Measurements from ENCODE around the gene KCNQ1.

Gene KCNQ1

GRCh38 chr11:2860636-2861035, 415.8 kb downstream of the KCNQ1 start:
- DNase-seq: peak; percentile 44

DNA sequence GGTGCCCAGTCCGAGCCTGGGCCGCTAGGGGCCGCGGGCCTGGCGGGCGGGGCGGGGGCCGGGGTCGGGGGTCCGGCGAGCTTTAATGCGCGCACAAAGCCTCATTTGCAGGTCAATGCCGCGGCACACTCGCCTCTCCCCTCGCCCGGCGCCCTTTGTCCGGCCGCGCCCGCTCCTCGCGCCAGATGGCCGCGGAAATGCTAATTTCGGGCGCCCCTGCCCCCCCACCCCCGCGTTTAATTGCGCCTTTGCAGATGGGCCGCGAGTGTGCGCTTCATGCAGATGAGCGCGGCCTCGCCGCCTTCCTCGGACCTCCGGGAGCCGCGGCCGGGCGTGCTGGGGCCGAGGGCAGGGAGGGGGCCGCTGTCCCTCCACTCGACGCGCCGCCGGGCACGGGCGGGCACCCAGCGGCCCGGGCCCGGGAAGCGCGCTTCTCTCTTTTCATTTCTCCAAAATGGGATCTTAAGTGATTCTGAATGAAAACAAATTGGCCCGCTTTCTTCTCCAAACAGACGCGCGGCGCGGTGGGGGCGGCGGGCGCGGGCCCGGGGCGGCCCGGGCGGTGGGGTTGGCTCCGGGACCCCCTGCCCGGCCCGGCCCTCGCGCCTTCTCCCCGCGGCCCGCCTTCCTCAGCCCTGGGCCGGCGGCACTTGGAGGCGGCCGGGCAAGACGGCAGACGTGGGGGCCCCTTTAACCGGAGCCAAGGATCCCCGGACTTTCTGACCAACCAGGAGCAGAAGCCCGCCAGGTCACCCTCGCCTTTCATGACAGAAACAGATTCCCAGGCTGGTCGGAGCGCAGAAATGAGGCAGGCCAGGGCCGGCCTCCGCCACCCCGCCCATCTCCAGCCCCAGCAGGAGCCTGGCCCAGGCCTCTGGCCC, 417.8 kb downstream of the KCNQ1 start:
- DNase-seq: no peak

DNA sequence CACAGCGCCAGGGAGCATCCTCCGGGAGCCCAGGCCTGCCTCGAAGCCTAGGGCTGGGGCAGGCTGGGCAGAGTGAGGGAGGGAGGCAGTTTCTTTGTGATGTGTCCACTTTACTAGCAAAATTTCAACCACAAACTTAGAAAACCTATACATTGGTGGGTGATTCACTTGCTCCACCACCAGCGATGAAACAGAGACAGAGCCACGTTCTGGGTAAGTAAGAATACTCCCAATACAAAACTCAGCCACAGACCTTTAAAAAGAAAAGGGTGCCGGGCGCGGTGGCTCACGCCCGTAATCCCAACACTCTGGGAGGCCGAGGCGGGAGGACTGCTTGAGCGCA, 418.4 kb downstream of the KCNQ1 start:
- no peak for DNase-seq

DNA sequence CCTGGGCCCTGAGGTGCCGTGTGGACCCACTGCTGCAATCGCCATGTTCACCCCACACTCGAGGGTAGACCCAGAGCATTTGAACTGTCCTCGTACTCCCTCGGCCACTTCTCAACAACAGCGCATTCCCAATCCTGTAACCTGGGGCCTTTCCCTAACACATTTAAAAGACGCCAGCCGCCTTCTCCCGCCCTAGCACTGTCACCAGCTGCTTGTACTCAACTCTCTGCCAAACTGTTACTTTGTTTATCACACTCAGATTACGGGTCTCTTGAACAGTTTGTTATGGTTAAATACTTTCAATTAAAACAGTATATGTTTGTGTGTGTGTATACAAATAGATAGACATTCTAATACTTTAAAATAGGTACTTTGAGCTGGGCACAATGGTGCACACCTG, 420.1 kb downstream of the KCNQ1 start:
- DNase-seq: no peak

- no peak for DNase-seq
Observed at GRCh38 chr11:2865922-2866577, 421.2 kb downstream of the KCNQ1 start.

GRCh38 chr11:2867142-2867541, 422.3 kb downstream of the KCNQ1 start:
- no peak for DNase-seq

DNA sequence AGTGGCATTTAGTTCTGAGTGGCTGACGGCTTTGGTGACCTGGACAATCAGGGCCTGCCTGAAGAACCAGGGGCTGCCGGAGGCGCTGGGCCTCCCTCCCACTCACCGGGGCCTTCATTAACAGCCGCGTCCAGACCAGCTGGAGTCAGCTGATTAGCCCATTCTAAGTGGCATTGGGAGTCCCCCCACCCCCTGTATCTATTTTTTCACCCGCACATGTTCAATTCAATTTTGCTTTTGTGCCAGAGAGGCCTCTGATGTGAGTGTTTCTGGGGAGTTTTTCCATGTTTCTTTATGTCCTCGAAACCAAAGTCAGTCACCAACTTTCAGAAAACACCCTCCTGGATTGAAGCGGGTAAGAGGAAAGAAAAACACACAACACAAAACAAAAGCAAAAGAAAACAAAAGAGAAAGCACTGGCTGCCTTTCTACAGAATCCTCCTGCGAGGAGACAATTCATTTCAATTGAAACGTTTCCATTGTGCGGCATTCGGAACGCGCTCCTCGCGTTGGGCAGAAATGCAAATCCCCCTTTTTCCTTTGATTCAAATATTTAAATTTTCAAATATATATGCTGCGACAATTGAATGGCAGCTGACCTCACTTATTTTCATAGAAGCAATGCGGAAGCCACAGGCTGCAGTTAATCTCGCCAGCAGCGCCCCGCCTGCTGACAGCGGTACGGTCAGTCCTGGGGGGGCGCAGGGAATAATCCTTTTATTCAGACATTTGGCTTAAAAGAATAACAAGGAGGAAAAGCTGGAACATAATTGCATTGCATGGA, 423.1 kb downstream of the KCNQ1 start:
- no peak for DNase-seq

- DNase-seq: no peak
Observed at GRCh38 chr11:2868506-2869133, 423.8 kb downstream of the KCNQ1 start.

DNA sequence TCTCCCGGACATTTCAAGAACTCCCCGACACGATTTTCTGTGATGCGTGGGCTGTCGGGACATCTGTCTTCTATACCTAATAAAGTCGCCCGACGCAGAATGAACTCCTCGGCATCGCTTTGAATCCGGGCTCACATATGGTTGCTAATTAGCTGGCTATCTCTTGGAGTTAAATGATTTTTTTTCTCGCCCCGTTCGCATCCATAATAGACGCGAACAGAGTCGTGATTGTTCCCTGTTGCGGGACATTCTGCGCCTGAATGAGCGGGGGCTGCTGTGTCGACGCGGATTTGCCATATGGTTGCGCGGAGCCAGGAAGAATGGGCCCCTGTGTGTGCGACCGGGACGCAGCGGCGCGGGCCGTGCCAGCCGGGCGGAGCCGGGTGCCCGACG, 424.3 kb downstream of the KCNQ1 start:
- no peak for DNase-seq

GRCh38 chr11:2869561-2870427, 425.0 kb downstream of the KCNQ1 start:
- DNase-seq: no peak

GRCh38 chr11:2870460-2870859, 425.7 kb downstream of the KCNQ1 start:
- DNase-seq: no peak

- DNase-seq: no peak
Observed at GRCh38 chr11:2870969-2871680, 426.3 kb downstream of the KCNQ1 start.

DNA sequence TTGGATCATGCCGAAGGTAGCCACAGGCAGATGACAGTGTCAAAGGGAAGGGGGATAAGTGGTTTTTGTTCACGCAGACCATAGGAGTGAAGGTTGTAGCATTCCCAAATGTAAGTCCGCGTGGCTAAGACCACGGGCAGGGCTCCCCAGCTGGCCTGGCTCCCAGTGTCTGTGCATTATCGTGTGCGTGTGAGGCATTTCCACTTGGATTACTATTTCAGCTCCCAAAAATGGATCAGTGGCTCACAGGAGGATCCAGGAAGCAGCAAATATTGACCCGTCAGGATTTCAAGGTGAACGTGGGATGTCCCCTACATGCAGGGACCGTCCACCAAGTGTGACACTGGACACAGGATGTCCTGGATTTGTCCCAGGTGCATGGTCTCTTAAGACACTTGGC, 430.2 kb downstream of the KCNQ1 start:
- DNase-seq: no peak

- DNase-seq: no peak
Observed at GRCh38 chr11:2877474-2877873, 432.7 kb downstream of the KCNQ1 start.

GRCh38 chr11:2878782-2879181, 434.0 kb downstream of the KCNQ1 start:
- no peak for DNase-seq

GRCh38 chr11:2880646-2881045, 435.8 kb downstream of the KCNQ1 start:
- DNase-seq: no peak

DNA sequence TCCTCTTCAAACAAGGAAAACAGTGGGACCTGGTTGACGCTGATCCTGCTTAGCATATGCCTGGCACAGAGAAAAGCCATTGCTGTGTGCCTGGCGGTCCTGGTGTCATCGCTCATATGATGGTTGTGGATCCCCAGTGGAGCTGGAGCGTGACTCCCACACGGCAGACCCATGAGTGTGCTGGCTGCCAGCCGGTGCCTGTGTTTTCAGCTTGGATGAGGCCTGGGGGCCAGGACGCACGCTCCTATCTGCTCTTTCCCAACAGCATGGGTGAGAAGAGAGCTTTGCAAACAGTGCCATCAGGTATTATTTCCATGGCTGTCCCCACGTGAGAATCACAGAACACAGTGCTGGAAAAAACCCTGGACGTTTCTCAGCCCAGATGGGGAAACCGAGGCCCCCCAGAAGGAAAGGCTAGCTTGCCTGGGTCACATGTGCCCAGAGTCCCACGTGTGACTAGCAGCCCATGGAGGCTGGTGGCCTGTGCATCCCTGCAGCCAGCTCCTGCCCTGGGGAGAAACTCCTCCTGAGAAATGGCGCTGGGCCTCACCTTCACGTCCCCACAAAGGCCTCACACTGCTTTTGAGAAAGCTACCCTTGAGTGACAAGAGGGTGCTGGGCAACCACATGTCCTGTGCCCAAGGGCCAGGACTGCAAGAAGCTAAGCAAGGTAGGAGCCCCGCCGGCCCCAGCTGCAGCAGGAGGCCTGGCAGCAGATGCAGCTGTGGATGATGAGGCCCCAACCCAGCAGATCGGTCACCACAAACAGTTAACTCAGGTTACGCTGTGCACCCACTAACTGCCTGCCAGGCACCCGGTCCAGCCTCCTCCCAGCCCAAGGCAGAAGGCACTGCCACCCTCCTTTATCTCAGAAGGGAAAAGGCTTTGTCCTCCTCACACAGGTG, 436.5 kb downstream of the KCNQ1 start:
- DNase-seq: no peak

DNA sequence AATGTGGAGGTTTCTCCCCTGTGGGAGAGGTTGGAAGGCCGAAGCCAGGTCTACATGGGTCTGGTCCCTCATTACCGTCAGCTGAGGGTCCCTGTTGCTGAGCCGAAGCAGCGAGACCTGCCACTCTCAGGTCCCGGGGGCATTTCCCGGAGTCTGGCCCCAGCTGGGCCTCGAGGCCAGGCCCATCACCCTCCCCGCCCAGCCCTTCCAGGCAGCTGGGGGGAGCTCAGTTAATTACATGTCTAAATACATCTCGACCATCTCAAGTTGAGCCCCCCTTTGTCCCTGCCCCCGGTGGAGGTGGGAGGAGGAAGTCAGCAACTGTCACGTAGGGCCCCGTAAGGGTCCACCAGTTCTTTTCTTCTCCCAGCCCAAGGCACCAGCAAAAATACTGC, 437.2 kb downstream of the KCNQ1 start:
- DNase-seq: no peak

DNA sequence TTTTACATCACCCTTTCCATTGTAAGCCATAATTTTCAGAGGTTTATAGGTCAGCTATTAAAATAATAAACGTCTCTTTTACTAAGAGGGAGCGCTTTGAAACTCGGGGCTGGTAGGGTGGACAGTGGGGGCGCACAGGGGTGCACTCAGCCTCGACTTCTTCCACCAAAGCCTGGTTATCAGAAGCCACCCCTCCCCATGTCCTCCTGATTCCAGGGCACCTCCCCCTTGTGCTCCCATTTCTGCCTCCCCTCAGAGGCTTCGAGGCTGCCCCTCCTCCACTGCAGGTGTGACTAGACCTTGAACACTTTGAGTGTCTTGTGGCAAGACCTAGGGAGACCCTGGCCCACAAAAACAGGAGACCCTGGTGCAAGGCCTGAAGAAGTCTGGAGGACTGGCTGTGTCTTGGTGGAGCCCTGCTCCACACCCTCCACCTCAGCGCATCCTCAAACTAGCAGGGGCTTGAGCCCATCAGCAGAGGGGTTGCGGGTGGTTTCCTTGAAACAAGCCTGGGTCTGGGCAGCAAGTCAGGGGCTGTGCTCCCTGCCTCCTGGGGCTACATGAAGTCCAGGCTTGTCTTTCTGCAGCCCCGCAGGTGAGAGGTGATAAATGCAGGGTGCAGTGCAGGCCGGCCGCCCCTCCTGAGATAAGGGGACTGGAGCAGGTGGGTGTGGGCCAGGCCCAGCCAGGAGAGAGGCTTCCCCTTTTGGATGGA, 437.7 kb downstream of the KCNQ1 start:
- no peak for DNase-seq

DNA sequence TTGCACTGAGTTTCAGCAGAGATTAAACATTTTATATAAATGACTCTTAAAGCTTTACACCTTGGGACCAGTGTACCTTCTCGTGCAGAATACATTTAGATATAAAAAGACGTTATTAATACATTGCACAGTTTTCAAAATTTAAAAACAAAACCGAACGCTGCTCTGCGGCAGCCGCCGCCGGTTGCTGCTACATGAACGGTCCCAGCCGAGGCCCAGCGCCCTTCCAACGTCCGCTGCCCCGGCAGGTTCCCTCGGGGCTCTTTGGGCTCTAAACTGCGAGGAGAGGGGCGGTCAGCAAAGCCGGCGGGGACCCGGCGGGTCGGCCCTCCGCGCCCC, 438.8 kb downstream of the KCNQ1 start:
- DNase-seq: no peak
